GM23338 (cell line): ENCODE measurements around the gene RNF26. TPM values are rescaled to one million over a fixed set of nuclear protein-coding genes. Genes with fewer than 3 reads are reported as not detected.

Source experiments
- CREB1 ChIP-seq: fragments of 250-450 bp; sonication (Bioruptor Pico); IDR thresholded peaks from 2 replicates; pipeline ENCODE4 v1.5.0; 2020; ENCODE audit warnings: low read depth, mild to moderate bottlenecking, moderate library complexity
- EZH2 ChIP-seq: fragments of 200-600 bp; sonication (generic); IDR thresholded peaks from one replicate; pipeline ENCODE4 v1.8.0; 2017; ENCODE audit warnings: antibody characterized with exemption, mild to moderate bottlenecking, low read depth; ENCODE audit not compliant: unreplicated experiment
- EZH2phosphoT487 ChIP-seq: fragments of 200-600 bp; sonication (generic); IDR thresholded peaks from one replicate; pipeline ENCODE4 v1.8.1; 2018; ENCODE audit warnings: antibody characterized with exemption; ENCODE audit not compliant: unreplicated experiment
- NANOG ChIP-seq: IDR thresholded peaks from 2 replicates; pipeline ENCODE4 v1.6.1; 2016; ENCODE audit warnings: antibody characterized with exemption, borderline replicate concordance
- POLR2AphosphoS5 ChIP-seq: IDR thresholded peaks from 2 replicates; pipeline ENCODE4 v1.6.1; 2016; ENCODE audit warnings: antibody characterized with exemption, low read depth
- REST ChIP-seq: IDR thresholded peaks from one replicate; pipeline ENCODE4 v1.6.1; 2018; ENCODE audit warnings: antibody characterized with exemption; ENCODE audit not compliant: unreplicated experiment
- STAT1 ChIP-seq: IDR thresholded peaks from one replicate; pipeline ENCODE4 v1.6.1; 2016; ENCODE audit warnings: antibody characterized with exemption; ENCODE audit not compliant: unreplicated experiment
- ZNF331 ChIP-seq: fragments of 250-450 bp; sonication (Bioruptor Pico); IDR thresholded peaks from 2 replicates; pipeline ENCODE4 v1.5.0; 2020; ENCODE audit warnings: low read depth, mild to moderate bottlenecking, moderate library complexity
- polyA plus RNA-seq: library from polyadenylated mRNA; unstranded; fragments of >200 nt; fragmentation: Nextera tagmentation; extraction: Ambion mirVana; gene quantifications from 2 replicates; pipeline ENCODE4 v1.2.1, GENCODE V29; 2016
- total RNA-seq: library from RNA; depleted of rRNA; stranded (reverse); fragments of >200 nt; shearing (Covaris generic); gene quantifications from 2 replicates; pipeline ENCODE4 v1.2.3, GENCODE V29; 2014
- TF ChIP-seq, protein P1 (sequence below): fragments of 250-450 bp; sonication (Bioruptor Pico); IDR thresholded peaks from 2 replicates; pipeline ENCODE4 v1.5.0; 2020; ENCODE audit warnings: mild to moderate bottlenecking, moderate library complexity

Gene RNF26
- total and polyA plus RNA-seq, 2 experiments from 2014 or later = 31.8 to 58.3 TPM

GRCh38 chr11:119320776-119321524 lies 13.4 kb upstream of the RNF26 start (continued):
- TF ChIP-seq, protein P1, sequence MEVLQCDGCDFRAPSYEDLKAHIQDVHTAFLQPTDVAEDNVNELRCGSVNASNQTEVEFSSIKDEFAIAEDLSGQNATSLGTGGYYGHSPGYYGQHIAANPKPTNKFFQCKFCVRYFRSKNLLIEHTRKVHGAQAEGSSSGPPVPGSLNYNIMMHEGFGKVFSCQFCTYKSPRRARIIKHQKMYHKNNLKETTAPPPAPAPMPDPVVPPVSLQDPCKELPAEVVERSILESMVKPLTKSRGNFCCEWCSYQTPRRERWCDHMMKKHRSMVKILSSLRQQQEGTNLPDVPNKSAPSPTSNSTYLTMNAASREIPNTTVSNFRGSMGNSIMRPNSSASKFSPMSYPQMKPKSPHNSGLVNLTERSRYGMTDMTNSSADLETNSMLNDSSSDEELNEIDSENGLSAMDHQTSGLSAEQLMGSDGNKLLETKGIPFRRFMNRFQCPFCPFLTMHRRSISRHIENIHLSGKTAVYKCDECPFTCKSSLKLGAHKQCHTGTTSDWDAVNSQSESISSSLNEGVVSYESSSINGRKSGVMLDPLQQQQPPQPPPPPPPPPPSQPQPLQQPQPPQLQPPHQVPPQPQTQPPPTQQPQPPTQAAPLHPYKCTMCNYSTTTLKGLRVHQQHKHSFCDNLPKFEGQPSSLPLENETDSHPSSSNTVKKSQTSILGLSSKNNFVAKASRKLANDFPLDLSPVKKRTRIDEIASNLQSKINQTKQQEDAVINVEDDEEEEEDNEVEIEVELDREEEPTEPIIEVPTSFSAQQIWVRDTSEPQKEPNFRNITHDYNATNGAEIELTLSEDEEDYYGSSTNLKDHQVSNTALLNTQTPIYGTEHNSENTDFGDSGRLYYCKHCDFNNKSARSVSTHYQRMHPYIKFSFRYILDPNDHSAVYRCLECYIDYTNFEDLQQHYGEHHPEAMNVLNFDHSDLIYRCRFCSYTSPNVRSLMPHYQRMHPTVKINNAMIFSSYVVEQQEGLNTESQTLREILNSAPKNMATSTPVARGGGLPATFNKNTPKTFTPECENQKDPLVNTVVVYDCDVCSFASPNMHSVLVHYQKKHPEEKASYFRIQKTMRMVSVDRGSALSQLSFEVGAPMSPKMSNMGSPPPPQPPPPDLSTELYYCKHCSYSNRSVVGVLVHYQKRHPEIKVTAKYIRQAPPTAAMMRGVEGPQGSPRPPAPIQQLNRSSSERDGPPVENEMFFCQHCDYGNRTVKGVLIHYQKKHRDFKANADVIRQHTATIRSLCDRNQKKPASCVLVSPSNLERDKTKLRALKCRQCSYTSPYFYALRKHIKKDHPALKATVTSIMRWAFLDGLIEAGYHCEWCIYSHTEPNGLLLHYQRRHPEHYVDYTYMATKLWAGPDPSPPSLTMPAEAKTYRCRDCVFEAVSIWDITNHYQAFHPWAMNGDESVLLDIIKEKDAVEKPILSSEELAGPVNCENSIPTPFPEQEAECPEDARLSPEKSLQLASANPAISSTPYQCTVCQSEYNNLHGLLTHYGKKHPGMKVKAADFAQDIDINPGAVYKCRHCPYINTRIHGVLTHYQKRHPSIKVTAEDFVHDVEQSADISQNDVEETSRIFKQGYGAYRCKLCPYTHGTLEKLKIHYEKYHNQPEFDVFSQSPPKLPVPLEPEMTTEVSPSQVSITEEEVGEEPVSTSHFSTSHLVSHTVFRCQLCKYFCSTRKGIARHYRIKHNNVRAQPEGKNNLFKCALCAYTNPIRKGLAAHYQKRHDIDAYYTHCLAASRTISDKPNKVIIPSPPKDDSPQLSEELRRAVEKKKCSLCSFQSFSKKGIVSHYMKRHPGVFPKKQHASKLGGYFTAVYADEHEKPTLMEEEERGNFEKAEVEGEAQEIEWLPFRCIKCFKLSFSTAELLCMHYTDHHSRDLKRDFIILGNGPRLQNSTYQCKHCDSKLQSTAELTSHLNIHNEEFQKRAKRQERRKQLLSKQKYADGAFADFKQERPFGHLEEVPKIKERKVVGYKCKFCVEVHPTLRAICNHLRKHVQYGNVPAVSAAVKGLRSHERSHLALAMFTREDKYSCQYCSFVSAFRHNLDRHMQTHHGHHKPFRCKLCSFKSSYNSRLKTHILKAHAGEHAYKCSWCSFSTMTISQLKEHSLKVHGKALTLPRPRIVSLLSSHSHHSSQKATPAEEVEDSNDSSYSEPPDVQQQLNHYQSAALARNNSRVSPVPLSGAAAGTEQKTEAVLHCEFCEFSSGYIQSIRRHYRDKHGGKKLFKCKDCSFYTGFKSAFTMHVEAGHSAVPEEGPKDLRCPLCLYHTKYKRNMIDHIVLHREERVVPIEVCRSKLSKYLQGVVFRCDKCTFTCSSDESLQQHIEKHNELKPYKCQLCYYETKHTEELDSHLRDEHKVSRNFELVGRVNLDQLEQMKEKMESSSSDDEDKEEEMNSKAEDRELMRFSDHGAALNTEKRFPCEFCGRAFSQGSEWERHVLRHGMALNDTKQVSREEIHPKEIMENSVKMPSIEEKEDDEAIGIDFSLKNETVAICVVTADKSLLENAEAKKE (CRISPR knock-in tag) = no peak
- TF ChIP-seq POLR2AphosphoS5 (peak; percentile 60), STAT1 (no peak), NANOG (no peak), ZNF331 (CRISPR knock-in tag) (no peak), CREB1 (CRISPR knock-in tag) (no peak), REST (no peak), EZH2phosphoT487 (no peak), EZH2 (no peak)
